Mononuclear cell (primary cell): Measurements from ENCODE around the gene KRT76. TPM values are rescaled to one million over a fixed set of nuclear protein-coding genes. Genes with fewer than 3 reads are reported as not detected.

Experiments used
- H3K27me3 ChIP-seq: 2 replicates; pipeline ENCODE4 v1.6.0; 2011; ENCODE audit warnings: low read length, control low read depth; ENCODE audit not compliant: insufficient read depth
- H3K4me1 ChIP-seq: 2 replicates; pipeline ENCODE4 v1.5.1; 2011; ENCODE audit warnings: mild to moderate bottlenecking, low read length, control low read depth; ENCODE audit not compliant: insufficient read depth
- H3K4me3 ChIP-seq: 2 replicates; pipeline ENCODE4 v1.5.1; 2011; ENCODE audit warnings: mild to moderate bottlenecking, low read length, moderate library complexity
- H3K9me3 ChIP-seq: 2 replicates; pipeline ENCODE4 v1.5.1; 2011; ENCODE audit warnings: low read depth, mild to moderate bottlenecking, control low read depth, low read length
- total RNA-seq: library from RNA; depleted of rRNA; stranded (reverse); fragments of >200 nt; gene quantifications from one replicate; pipeline ENCODE4 v1.2.3, GENCODE V29; 2012

Gene KRT76
- total RNA-seq, 1 donor = not detected

DNA sequence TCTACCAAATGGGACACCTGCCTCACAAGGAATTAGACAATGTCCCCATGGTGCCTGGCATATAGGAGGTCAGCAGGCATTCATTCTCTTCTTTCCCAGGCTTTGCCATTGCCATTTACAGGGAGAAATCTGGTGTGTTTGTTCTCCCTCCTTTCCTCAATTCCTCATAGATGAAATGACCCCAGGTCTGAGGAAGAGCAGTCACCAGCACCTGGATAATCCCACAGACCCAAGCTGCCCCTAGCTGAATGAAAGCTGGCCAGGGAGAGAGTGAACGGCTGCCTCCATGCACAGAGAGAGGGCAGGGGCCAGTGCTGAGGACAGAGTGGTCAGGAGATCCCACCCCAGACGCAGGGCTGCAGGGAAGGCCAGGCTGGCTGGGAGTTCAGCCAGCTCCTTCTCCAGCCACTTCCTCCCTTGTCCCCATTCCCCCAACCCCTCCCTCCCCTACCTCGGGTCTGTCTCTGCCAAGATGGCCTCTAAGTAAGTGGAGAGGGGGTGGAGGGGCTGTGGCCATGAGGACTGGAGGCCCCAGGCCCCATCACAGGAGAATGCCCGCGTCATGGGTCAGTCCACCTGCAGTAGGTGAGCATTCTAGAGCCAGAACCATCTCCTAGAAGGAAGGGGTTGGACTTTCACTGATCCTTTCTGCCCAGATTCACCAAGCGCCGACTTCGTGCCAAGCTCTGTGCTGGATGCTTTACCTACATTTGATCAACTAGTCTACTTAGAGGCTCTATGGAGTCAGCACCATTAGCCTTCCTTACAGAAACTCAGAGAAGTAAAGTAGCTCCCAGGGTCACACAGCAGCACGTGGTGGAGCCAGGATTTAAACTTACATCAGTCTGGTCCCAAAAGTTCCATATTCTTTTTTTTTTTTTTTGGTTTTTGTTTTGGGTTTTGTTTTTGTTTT is 38.8 kb upstream of the KRT76 start:
- H3K4me3 ChIP-seq = no peak overlapping the region
- H3K27me3 ChIP-seq = no peaks in the 10 kb centered on the region
- no peaks in the 10 kb centered on the region for H3K9me3 ChIP-seq
- H3K4me1 ChIP-seq = no peaks in the 10 kb centered on the region

DNA sequence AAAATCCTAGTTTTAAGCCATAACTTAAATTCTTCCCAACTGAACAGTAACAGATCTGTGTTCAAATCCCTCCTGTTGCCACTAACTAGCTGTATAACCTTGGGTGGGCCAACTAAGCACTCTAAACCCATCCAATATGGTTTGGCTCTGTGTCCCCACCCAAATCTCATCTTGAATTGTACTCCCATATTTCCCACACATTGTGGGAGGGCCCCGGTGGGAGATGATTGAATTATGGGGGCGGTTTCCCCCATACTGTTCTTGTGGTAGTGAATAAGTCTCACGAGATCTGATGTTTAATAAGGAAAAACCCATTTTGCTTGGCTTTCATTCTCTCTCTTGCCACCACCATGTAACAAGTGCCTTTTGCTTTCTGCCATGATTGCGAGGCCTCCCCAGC is 38.0 kb upstream of the KRT76 start:
- H3K9me3 ChIP-seq = no peaks in the 10 kb centered on the region
- H3K4me3 ChIP-seq = no peak overlapping the region
- no peaks in the 10 kb centered on the region for H3K27me3 ChIP-seq
- H3K4me1 ChIP-seq = no peaks in the 10 kb centered on the region

GRCh38 chr12:52814710-52815155 is 37.6 kb upstream of the KRT76 start:
- H3K4me3 ChIP-seq = no peak overlapping the region
- no peaks in the 10 kb centered on the region for H3K27me3 ChIP-seq
- H3K4me1 ChIP-seq = no peaks in the 10 kb centered on the region
- no peaks in the 10 kb centered on the region for H3K9me3 ChIP-seq

- H3K4me3 ChIP-seq = no peak within 1 kb of the TSS
- no peaks in the 10 kb centered on the region for H3K9me3 ChIP-seq
- H3K4me1 ChIP-seq = no peaks in the 10 kb centered on the region
- H3K27me3 ChIP-seq = no peaks in the 10 kb centered on the region
Observed at GRCh38 chr12:52813885-52814709, 37.0 kb upstream of the KRT76 start, which contains the start of gene KRT4. KRT4 (minus strand) TSS chr12:52814116; CDS start chr12:52814058, 58 bp downstream.

GRCh38 chr12:52813203-52813819 is 36.2 kb upstream of the KRT76 start:
- Histone ChIP-seq H3K9me3 (no peaks in the 10 kb centered on the region), H3K4me1 (no peaks in the 10 kb centered on the region), H3K27me3 (no peaks in the 10 kb centered on the region), H3K4me3 (no peak overlapping the region)

- H3K9me3 ChIP-seq = no peaks in the 10 kb centered on the region
- H3K27me3 ChIP-seq = no peaks in the 10 kb centered on the region
- no peaks in the 10 kb centered on the region for H3K4me1 ChIP-seq
- H3K4me3 ChIP-seq = no peak overlapping the region
Observed at GRCh38 chr12:52812749-52813148, 35.6 kb upstream of the KRT76 start.

GRCh38 chr12:52812073-52812400 is 34.9 kb upstream of the KRT76 start:
- no peaks in the 10 kb centered on the region for H3K27me3 ChIP-seq

DNA sequence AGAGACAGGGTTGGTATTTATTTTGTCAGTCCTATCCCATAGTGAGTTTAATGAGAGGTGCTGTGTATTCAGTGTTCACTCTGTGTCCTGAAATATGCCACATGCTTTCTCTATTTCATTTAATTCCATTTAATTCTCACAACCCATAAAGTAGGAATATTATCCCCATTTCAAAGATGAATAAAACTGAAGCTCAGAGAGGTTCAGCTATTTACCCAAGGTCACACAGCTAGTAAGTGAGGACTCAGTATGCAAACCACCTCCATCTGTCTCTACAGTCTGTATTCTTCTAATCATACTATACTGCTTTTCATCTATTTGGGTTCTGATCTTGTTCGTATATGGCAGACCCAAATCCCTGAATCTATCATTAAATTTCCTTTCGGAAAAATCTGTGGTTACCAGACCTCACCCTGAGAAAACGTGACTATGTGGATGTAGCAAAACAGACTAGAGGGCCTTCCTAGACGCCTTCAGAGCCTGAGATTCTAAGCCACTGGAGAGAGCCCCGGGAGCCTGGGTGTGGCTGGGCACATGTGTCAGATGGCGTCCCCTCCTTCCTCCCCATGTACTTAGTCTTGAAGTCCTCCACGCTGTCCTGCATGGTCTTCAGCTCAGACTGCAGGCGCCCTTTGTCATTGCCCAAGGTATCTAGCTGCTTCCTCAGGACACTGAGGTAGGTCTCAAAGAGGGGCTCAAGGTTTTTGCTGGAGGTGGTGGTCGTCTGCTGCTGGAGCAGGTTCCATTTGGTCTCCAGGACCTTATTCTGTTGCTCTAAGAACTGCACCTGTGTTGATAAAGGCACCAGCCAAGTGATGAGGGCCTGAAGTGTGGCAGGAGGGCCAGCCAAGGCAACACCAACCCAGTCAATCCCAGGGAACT is 34.3 kb upstream of the KRT76 start:
- no peak overlapping the region for H3K4me3 ChIP-seq
- no peaks in the 10 kb centered on the region for H3K4me1 ChIP-seq
- no peaks in the 10 kb centered on the region for H3K9me3 ChIP-seq
- no peaks in the 10 kb centered on the region for H3K27me3 ChIP-seq

More at GRCh38 chr12:52812073-52812400, 34.9 kb upstream of the KRT76 start:
- H3K9me3 ChIP-seq = no peaks in the 10 kb centered on the region
- H3K4me1 ChIP-seq = no peaks in the 10 kb centered on the region
- no peak overlapping the region for H3K4me3 ChIP-seq

- H3K9me3 ChIP-seq = no peaks in the 10 kb centered on the region
- no peaks in the 10 kb centered on the region for H3K4me1 ChIP-seq
- no peaks in the 10 kb centered on the region for H3K27me3 ChIP-seq
- no peak overlapping the region for H3K4me3 ChIP-seq
Observed at GRCh38 chr12:52810554-52810953, 33.4 kb upstream of the KRT76 start.

- Histone ChIP-seq H3K4me3 (no peak overlapping the region), H3K27me3 (no peaks in the 10 kb centered on the region), H3K4me1 (no peaks in the 10 kb centered on the region), H3K9me3 (no peaks in the 10 kb centered on the region)
Observed at GRCh38 chr12:52809166-52809565, 32.0 kb upstream of the KRT76 start.

GRCh38 chr12:52808573-52809160 is 31.5 kb upstream of the KRT76 start:
- no peaks in the 10 kb centered on the region for H3K9me3 ChIP-seq
- H3K27me3 ChIP-seq = no peaks in the 10 kb centered on the region
- H3K4me3 ChIP-seq = no peak overlapping the region
- H3K4me1 ChIP-seq = no peaks in the 10 kb centered on the region

GRCh38 chr12:52807544-52808470 is 30.7 kb upstream of the KRT76 start:
- Histone ChIP-seq H3K4me3 (no peak overlapping the region), H3K27me3 (no peaks in the 10 kb centered on the region), H3K4me1 (no peaks in the 10 kb centered on the region), H3K9me3 (no peaks in the 10 kb centered on the region)

GRCh38 chr12:52806821-52807543 is 29.8 kb upstream of the KRT76 start:
- no peaks in the 10 kb centered on the region for H3K9me3 ChIP-seq
- no peaks in the 10 kb centered on the region for H3K27me3 ChIP-seq
- H3K4me1 ChIP-seq = no peaks in the 10 kb centered on the region
- H3K4me3 ChIP-seq = no peak overlapping the region
